Kidney (tissue), 14 donors: ENCODE data around the gene ESPNL. TPM values are rescaled to one million over a fixed set of nuclear protein-coding genes. Genes with fewer than 3 reads are reported as not detected.

Source experiments
- DNase-seq, 5 donors: peaks; one replicate each; pipeline ENCODE4 v3.0.0-alpha.2; 2013 to 2020
- FAIRE-seq: peaks from 2 replicates; lab custom pipeline; 2012; peaks lifted over from hg19 to GRCh38; lab: Jason Lieb, UNC
- H3K27ac ChIP-seq, 2 donors: one replicate each; pipeline ENCODE4 v1.7.0; 2013; ENCODE audit warnings: low read depth in 2 of 2, low read length in 2 of 2, inconsistent platforms in 1 of 2
- H3K27me3 ChIP-seq: one replicate; pipeline ENCODE4 v1.7.1; 2013; ENCODE audit warnings: low read length, inconsistent platforms; ENCODE audit not compliant: control insufficient read depth, insufficient read depth
- H3K36me3 ChIP-seq, 3 donors: one replicate each; pipeline versions ENCODE4 v1.7.0 to v1.7.1; 2013; ENCODE audit warnings: low read length in 3 of 3, control low read depth in 1 of 3, inconsistent platforms in 1 of 3; ENCODE audit not compliant: insufficient read depth in 3 of 3, control insufficient read depth in 2 of 3
- H3K4me1 ChIP-seq, 3 donors: one replicate each; pipeline versions ENCODE4 v1.7.0 to v1.7.1; 2013; ENCODE audit warnings: low read length in 3 of 3, inconsistent platforms in 1 of 3, low read depth in 1 of 3; ENCODE audit not compliant: control insufficient read depth in 2 of 3, insufficient read depth in 2 of 3
- H3K4me3 ChIP-seq, 3 donors: one replicate each; pipeline versions ENCODE4 v1.7.0 to v1.8.1; 2013; ENCODE audit warnings: low read length in 3 of 3, control low read depth in 1 of 3, inconsistent platforms in 1 of 3
- H3K9ac ChIP-seq, 3 donors: one replicate each; pipeline versions ENCODE4 v1.7.0 to v1.7.1; 2013; ENCODE audit warnings: low read length in 3 of 3, control low read depth in 1 of 3, inconsistent platforms in 1 of 3
- H3K9me3 ChIP-seq, 3 donors: one replicate each; pipeline versions ENCODE4 v1.7.0 to v1.7.1; 2013; ENCODE audit warnings: low read length in 3 of 3, control low read depth in 1 of 3, inconsistent platforms in 1 of 3; ENCODE audit not compliant: control insufficient read depth in 2 of 3, insufficient read depth in 1 of 3
- intact Hi-C: fragments of 100-400 bp; cut with DNase I; formaldehyde crosslinking; loops from one replicate; pipeline ENCODE4 v1.11.1; 2022
- polyA plus RNA-seq: library from polyadenylated mRNA; stranded (reverse); fragments of 350-450 nt; fragmentation: Illumina TruSeq; extraction: RNeasy Lipid Tissue Mini Kit (QIAGEN cat#74804); gene quantifications from one replicate; pipeline ENCODE4 v1.2.3, GENCODE V29; 2014; ENCODE audit warnings: low read depth, low replicate concordance; ENCODE audit not compliant: insufficient read depth
- total RNA-seq: library from RNA; stranded (reverse); fragmentation: NEBNext Ultra II Directional; extraction: Animal tissue kit (Norgen Biotek cat#: 25700); gene quantifications from one replicate; pipeline ENCODE4 v1.2.1, GENCODE V29; 2021
- TF ChIP-seq, protein P1 (sequence below): IDR thresholded peaks from 3 replicates; pipeline ENCODE4 v1.5.1; 2012; ENCODE audit warnings: mild to moderate bottlenecking, moderate library complexity, borderline replicate concordance; ENCODE audit not compliant: insufficient read depth; ENCODE audit errors: extremely low read depth
- donor health status: control.
- donor health status: control.
- donor health status: control.
- donor health status: control.
- donor health status: control.
- donor health status: DM: yes; HTN: yes; CAD: no.
- donor health status: Normal renal cell carcinoma (clear cell type).

ESPNL gene
- total and polyA plus RNA-seq, 2 donors from 2014 or later: 0.28 to 2.7 TPM

DNA sequence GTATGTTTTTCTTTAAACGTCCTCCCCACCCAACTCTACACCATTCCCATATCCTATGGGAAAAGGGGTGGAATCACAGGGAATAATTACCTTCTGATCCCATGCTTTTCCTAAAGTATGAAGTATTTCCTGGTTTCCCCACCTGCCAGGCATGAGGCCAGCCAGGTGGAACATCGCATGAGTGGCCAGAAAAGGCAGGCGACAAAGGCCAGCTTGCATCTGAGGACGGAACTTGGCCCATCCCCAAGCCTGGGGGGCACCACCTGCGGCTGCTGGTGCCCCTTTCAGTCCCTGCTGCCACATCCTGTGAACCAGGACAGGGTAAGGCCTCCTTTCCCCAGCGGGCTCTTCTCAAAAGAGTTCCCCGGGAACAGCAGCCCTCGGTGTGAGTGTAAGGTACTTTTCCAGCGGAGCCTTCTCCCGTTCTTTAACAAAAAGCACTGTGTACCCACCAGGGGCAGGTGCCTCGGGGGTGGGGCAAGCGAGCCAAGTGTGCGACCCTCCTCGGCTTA lies 57.4 kb downstream of the ESPNL start:
- H3K27me3 ChIP-seq: no peaks in the 10 kb centered on the region
- no peak for FAIRE-seq
- intact Hi-C loops: no loop called here
- no peaks in the 10 kb centered on the region for H3K36me3 ChIP-seq
- H3K4me1 ChIP-seq: no peaks in the 10 kb centered on the region
- no peak overlapping the region for H3K9ac ChIP-seq
- no peaks in the 10 kb centered on the region for H3K9me3 ChIP-seq
- TF ChIP-seq, protein P1, sequence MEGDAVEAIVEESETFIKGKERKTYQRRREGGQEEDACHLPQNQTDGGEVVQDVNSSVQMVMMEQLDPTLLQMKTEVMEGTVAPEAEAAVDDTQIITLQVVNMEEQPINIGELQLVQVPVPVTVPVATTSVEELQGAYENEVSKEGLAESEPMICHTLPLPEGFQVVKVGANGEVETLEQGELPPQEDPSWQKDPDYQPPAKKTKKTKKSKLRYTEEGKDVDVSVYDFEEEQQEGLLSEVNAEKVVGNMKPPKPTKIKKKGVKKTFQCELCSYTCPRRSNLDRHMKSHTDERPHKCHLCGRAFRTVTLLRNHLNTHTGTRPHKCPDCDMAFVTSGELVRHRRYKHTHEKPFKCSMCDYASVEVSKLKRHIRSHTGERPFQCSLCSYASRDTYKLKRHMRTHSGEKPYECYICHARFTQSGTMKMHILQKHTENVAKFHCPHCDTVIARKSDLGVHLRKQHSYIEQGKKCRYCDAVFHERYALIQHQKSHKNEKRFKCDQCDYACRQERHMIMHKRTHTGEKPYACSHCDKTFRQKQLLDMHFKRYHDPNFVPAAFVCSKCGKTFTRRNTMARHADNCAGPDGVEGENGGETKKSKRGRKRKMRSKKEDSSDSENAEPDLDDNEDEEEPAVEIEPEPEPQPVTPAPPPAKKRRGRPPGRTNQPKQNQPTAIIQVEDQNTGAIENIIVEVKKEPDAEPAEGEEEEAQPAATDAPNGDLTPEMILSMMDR: no peak
- DNase-seq: peak in 3 of 5 donors; percentile 55 to 82 (median 65)
- H3K4me3 ChIP-seq: no peak overlapping the region
- H3K27ac ChIP-seq: no peak overlapping the region

DNA sequence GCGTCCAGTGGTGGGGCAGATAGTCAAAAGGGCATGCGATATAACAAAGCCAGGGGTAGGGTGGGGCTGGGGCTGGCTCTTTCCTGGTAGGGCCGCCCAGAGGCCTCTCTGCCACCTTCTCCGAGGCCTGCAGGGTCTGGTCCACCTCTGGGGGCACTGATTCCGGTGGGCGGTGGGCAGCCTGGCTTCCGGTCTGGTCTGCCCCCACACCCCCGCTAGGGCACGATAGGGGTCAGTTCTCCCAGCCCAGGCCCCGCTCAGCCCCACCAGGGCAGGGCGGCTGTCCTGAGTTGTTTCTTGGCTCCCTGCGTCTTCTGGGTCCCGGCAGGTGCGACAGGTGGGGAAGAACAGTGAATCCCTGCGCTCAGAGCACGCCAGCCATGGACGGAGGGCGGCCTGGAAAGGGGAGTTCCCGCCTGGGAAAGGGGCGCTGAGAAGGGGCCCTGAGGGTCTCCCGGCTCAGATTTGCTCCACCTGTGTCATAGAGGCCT lies 57.9 kb downstream of the ESPNL start:
- FAIRE-seq (no peak), DNase-seq (peak in 2 of 5 donors; percentile 65 to 77)
- TF ChIP-seq, protein P1: no peak
- Histone ChIP-seq H3K9ac (no peak overlapping the region), H3K36me3 (no peaks in the 10 kb centered on the region), H3K9me3 (no peaks in the 10 kb centered on the region), H3K27ac (no peak overlapping the region), H3K4me1 (no peaks in the 10 kb centered on the region), H3K4me3 (no peak overlapping the region), H3K27me3 (no peaks in the 10 kb centered on the region)
- intact Hi-C loops: no loop called here

DNA sequence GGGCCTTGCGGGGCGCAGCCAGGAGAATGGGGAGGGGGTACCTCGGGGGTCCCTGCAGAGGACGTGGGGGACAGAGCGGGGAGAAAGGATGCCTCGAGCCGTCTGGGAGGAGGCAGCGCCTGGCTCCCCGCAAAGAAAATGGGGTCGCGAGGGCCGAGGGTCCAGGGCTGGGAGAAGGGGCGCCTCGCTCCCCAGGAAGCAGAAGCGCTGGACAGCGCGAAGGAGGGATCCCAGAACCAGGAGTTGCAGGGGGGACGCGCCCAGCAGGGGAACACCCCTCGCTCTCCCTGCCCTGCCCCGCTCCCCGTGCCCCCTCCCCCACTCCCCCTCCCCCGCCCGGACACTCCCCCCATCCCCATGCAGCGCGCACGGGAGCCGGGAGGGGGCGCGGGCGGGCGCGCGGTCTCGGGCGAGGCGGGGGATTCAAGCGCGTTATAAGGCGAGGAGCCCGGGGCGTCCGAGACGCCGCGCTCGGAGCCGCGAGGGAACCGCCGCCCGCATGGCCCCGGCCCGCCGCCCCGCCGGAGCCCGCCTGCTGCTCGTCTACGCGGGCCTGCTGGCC lies 58.5 kb downstream of the ESPNL start, which contains the start of gene ERFE:
Gene ERFE (plus strand): TSS at position 462 of the 562 bp plus-strand sequence. CDS start 38 bp downstream, at position 500.
- intact Hi-C loops: no loop called here
- no peak within 1 kb of the TSS for H3K9ac ChIP-seq

More for the DNA sequence above, 58.5 kb downstream of the ESPNL start, which contains the start of gene ERFE:
- no peak within 1 kb of the TSS for H3K27ac ChIP-seq
- no peaks in the 10 kb centered on the region for H3K4me1 ChIP-seq
- peak in 4 of 5 donors; percentile 68 to 84 (median 76) for DNase-seq
- H3K27me3 ChIP-seq: no peaks in the 10 kb centered on the region
- TF ChIP-seq, protein P1: peak; percentile 15
- H3K9me3 ChIP-seq: no peaks in the 10 kb centered on the region
- FAIRE-seq: no peak
- no peak within 1 kb of the TSS for H3K4me3 ChIP-seq
- H3K36me3 ChIP-seq: no peaks in the 10 kb centered on the region
